HG03039 (cell line): ENCODE data around the gene ZFX.

Experiments
- ATAC-seq: cut with Tn5 transposase; IDR thresholded peaks from one replicate; pipeline ENCODE4 v1.9.1; 2021; ENCODE audit warnings: mild to moderate bottlenecking, moderate library complexity; ENCODE audit not compliant: unreplicated experiment

The ZFX gene

GRCh38 chrX:24200133-24200532 lies 50.6 kb downstream of the ZFX start:
- ATAC-seq, result no peak

GRCh38 chrX:24201216-24201615 lies 51.7 kb downstream of the ZFX start:
- ATAC-seq, result no peak

- no peak for ATAC-seq
Observed at GRCh38 chrX:24202465-24203031, 53.0 kb downstream of the ZFX start.

GRCh38 chrX:24203072-24203808 lies 53.7 kb downstream of the ZFX start:
- no peak for ATAC-seq

GRCh38 chrX:24204331-24204730 lies 54.8 kb downstream of the ZFX start:
- ATAC-seq, result no peak

- no peak for ATAC-seq
Observed at GRCh38 chrX:24204958-24205357, 55.4 kb downstream of the ZFX start.

GRCh38 chrX:24207826-24208225 lies 58.3 kb downstream of the ZFX start:
- no peak for ATAC-seq

- ATAC-seq, result no peak
Observed at GRCh38 chrX:24208496-24209240, 59.1 kb downstream of the ZFX start.

GRCh38 chrX:24210190-24210589 lies 60.7 kb downstream of the ZFX start:
- no peak for ATAC-seq

- ATAC-seq, result no peak
Observed at GRCh38 chrX:24214568-24214967, 65.0 kb downstream of the ZFX start.

GRCh38 chrX:24215272-24215671 lies 65.7 kb downstream of the ZFX start:
- ATAC-seq, result no peak

- no peak for ATAC-seq
Observed at GRCh38 chrX:24216037-24216436, 66.5 kb downstream of the ZFX start.

- ATAC-seq, result no peak
Observed at GRCh38 chrX:24216827-24217226, 67.3 kb downstream of the ZFX start.

- ATAC-seq, result no peak
Observed at GRCh38 chrX:24219320-24219719, 69.8 kb downstream of the ZFX start.

GRCh38 chrX:24221872-24222271 lies 72.3 kb downstream of the ZFX start:
- no peak for ATAC-seq

GRCh38 chrX:24225265-24225664 lies 75.7 kb downstream of the ZFX start:
- no peak for ATAC-seq

- no peak for ATAC-seq
Observed at GRCh38 chrX:24226176-24226575, 76.6 kb downstream of the ZFX start.

- no peak for ATAC-seq
Observed at GRCh38 chrX:24228596-24228995, 79.1 kb downstream of the ZFX start.

GRCh38 chrX:24229400-24229879 lies 79.9 kb downstream of the ZFX start:
- no peak for ATAC-seq

GRCh38 chrX:24229976-24230375 lies 80.4 kb downstream of the ZFX start:
- no peak for ATAC-seq

- no peak for ATAC-seq
Observed at GRCh38 chrX:24231131-24231540, 81.6 kb downstream of the ZFX start.

- ATAC-seq, result no peak
Observed at GRCh38 chrX:24231641-24232179, 82.2 kb downstream of the ZFX start.
